WERI-Rb-1 (cell line): ENCODE measurements around the gene HTR3D.

ENCODE experiments used
- DNase-seq: peaks from one replicate; pipeline ENCODE4 v3.0.0-alpha.2; 2020
- H3K27ac ChIP-seq: fragments of 250-450 bp; sonication (Bioruptor Pico); 2 replicates; pipeline ENCODE4 v1.5.1; 2020; ENCODE audit warnings: mild to moderate bottlenecking, moderate library complexity
- H3K27me3 ChIP-seq: fragments of 250-450 bp; sonication (Bioruptor Pico); 2 replicates; pipeline ENCODE4 v1.5.1; 2021; ENCODE audit warnings: mild to moderate bottlenecking, low read depth, moderate library complexity; ENCODE audit not compliant: insufficient read depth, severe bottlenecking
- H3K36me3 ChIP-seq: fragments of 250-450 bp; sonication (Bioruptor Pico); 2 replicates; pipeline ENCODE4 v1.5.1; 2020; ENCODE audit warnings: mild to moderate bottlenecking, moderate library complexity
- H3K4me3 ChIP-seq: 2 replicates; pipeline ENCODE4 v1.5.1; 2011; ENCODE audit warnings: low read depth, mild to moderate bottlenecking, control low read depth, low read length
- H3K9me3 ChIP-seq: fragments of 250-450 bp; sonication (Bioruptor Pico); 2 replicates; pipeline ENCODE4 v1.5.1; 2021; ENCODE audit warnings: mild to moderate bottlenecking, moderate library complexity; ENCODE audit not compliant: severe bottlenecking
- TF ChIP-seq, protein P1 (sequence below): IDR thresholded peaks from 2 replicates; pipeline ENCODE4 v1.5.1; 2011; ENCODE audit warnings: low read depth, mild to moderate bottlenecking, control low read depth, inconsistent platforms, low read length

Gene HTR3D, protein sequence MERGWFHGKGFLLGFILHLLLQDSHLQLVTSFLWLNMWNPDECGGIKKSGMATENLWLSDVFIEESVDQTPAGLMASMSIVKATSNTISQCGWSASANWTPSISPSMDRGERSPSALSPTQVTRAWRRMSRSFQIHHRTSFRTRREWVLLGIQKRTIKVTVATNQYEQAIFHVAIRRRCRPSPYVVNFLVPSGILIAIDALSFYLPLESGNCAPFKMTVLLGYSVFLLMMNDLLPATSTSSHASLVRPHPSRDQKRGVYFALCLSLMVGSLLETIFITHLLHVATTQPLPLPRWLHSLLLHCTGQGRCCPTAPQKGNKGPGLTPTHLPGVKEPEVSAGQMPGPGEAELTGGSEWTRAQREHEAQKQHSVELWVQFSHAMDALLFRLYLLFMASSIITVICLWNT

DNA sequence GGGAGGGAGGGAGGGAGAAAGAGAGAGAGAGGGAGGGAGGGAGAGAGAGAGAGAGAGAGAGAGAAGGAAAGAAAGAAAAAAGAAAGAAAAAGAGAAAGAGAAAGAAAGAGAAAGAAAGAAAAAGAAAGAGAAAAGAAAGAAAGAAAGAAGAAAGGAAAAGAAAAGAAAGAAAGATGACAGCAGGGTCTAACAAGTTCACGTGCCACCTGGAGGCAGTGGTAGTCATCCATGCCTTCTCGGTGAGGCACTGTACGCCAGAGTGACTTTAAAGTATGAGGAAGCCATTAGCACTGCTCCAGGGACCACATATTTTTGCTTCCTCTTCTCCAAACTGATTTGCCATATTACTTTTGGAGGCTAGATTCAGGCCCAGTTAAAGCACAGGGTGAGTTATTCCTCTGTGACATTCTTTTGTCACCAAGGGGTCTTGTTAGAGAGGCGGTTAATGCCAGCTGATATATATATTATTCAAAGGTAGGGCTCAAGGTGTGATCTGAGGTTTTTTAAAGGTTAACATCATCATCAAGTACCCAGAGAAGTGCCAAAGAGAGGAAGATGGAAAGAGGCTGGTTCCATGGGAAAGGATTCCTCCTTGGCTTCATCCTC is at the start of gene HTR3D:
Gene HTR3D (plus strand): TSS at position 556 of the 606 bp plus-strand sequence. CDS start 0 bp downstream, at position 556.
- H3K36me3 ChIP-seq = no peaks in the 10 kb centered on the region
- TF ChIP-seq, protein P1, sequence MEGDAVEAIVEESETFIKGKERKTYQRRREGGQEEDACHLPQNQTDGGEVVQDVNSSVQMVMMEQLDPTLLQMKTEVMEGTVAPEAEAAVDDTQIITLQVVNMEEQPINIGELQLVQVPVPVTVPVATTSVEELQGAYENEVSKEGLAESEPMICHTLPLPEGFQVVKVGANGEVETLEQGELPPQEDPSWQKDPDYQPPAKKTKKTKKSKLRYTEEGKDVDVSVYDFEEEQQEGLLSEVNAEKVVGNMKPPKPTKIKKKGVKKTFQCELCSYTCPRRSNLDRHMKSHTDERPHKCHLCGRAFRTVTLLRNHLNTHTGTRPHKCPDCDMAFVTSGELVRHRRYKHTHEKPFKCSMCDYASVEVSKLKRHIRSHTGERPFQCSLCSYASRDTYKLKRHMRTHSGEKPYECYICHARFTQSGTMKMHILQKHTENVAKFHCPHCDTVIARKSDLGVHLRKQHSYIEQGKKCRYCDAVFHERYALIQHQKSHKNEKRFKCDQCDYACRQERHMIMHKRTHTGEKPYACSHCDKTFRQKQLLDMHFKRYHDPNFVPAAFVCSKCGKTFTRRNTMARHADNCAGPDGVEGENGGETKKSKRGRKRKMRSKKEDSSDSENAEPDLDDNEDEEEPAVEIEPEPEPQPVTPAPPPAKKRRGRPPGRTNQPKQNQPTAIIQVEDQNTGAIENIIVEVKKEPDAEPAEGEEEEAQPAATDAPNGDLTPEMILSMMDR = no peak
- no peak within 1 kb of the TSS for H3K4me3 ChIP-seq
- H3K9me3 ChIP-seq = no peaks in the 10 kb centered on the region
- no peaks in the 10 kb centered on the region for H3K27me3 ChIP-seq
- no peak for DNase-seq
- no peak within 1 kb of the TSS for H3K27ac ChIP-seq

DNA sequence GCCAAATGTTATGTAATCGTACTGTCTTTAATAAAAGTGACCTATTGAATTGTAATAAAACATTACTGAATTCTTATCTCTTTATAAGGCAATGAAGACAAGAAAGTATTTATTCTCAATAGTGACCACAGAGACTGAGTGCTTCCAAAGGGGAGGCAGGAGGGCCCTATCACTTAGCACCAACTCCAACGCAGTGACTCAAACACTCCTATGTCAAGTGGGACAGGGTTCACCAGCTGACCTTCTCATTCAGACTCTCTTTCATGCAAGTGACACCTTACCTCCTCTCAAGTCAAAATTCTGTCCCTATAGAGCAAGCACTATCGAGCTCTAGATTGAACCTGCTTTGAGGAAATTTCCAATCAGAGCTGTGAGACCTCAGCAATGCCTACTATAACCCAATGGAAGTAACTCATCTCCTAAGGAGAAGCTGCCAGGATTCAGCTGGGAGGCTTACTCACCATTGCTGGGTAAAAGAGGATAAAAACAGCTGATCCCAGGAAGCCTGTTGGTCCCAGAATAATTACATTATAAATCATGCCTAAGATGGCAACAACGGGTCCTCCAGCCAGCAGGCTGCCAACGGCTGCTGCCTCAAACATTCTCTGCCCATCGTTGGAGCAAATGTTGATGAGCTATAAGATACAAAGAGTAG is 49.4 kb upstream of the HTR3D start:
- H3K36me3 ChIP-seq = peaks cover 6% of the 10 kb centered on the region

DNA sequence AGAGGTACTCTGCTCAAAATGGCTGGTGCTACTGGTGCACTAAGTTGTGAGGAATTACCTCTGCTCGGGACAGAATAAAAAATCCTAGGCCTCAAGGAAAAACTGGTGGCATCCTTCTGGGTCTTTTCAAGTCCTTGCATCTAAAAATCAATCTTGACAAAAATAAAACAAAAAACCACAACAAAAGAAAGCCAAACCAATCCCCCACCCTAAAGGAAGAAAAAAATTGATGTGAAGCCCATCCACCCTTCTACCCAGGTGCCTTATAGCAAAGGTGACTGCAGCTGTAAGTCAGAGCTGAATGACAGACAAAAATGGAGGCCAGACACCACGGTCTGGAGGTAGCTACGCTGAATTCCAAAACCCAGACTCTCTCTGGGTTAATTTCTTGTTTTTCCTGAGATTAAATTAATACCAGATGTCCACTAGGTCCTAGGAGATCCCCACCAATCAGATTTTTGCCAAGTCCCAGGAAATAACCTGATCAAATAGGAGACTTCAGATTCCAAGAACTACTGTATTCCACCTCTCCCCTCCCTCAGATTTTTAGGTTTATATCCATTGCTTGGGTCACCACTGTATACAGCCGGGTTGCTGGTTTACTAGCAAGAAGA is 47.3 kb upstream of the HTR3D start:
- Histone ChIP-seq H3K27ac (no peak overlapping the region), H3K27me3 (no peaks in the 10 kb centered on the region), H3K36me3 (peaks cover 13% of the 10 kb centered on the region), H3K9me3 (no peaks in the 10 kb centered on the region), H3K4me3 (no peak overlapping the region)
- TF ChIP-seq, protein P1 = no peak
- no peak for DNase-seq

More for the DNA sequence above, 49.4 kb upstream of the HTR3D start:
- DNase-seq = peak; percentile 35
- TF ChIP-seq, protein P1 = no peak
- no peaks in the 10 kb centered on the region for H3K27me3 ChIP-seq
- no peaks in the 10 kb centered on the region for H3K9me3 ChIP-seq
- H3K27ac ChIP-seq = no peak overlapping the region
- no peak overlapping the region for H3K4me3 ChIP-seq

DNA sequence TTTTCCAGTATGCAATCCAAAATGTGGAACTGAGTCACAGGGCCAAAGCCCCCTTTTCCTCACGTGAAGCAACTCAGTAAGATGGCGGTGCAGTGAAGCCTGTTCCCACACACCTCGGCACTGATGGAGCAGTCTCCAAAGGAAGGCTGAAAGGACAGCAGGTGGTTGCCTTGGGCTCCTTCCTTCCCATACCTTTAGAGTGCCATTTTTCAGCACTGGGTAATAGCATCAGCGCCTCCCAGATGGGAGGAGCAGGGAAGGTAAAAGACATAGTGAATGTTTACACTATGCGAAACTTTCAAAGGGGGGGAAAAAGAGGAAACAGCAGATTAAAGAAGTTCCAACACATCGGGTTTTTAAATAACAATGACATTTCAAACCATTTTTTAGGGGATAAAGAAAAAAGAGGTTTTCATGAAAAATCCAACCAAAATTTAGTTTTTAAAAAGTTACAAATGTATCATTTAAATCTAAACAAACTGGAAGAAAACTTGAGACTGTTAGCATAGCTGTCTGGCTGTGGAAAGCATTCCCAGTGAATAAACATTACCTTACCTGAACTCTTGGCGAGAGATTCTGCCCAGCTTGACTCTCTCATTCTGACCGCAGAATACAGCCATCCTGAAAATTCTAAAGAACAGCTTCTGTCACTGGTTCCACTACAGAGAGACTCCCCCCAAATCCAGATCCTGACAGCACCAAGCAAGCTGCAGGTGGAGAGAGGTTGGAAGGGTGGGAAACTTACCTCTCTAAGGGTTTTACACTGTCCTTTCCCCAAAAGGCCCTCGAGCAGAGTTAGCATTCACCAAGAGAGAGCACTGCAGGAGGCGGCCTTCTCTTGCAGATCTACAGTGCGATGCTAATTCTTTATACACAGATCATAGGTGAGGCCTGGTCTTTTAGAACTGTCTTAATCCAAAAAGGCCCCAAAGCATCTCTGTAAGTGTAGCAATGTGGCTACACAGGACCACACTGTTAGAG is 46.5 kb upstream of the HTR3D start:
- TF ChIP-seq, protein P1 = no peak
- H3K27ac ChIP-seq = no peak overlapping the region
- no peaks in the 10 kb centered on the region for H3K27me3 ChIP-seq
- H3K36me3 ChIP-seq = peaks cover 13% of the 10 kb centered on the region
- no peak overlapping the region for H3K4me3 ChIP-seq
- no peaks in the 10 kb centered on the region for H3K9me3 ChIP-seq
- DNase-seq = no peak

DNA sequence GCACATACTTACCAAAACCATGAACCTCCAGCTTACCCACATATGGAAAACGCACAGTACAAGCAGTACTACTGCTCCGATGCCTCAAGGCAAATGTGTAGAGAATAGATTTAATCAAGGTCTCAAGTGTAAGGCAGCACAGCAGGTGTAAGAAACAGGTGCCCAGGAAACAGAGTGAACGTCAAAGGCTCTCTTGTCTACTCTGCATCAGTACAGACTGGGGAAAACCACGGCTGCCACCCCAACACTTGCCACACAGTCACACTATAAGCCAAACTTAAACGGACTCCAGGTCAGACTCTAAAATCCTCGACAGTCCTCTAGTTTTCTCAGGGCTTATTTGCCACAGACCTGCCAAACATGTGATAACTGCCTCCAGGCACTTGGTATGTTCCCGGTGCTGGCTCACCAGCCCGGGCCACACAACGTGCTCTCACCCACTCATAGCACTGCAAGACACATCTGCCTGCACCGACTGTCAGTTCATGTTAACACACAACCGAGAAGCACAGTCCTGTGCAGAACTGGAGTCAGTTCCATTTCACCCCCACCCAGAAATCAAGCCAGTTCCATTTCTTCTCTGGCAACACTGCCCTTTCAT is 44.4 kb upstream of the HTR3D start:
- H3K27me3 ChIP-seq = no peaks in the 10 kb centered on the region
- TF ChIP-seq, protein P1 = no peak
- no peak for DNase-seq
- H3K4me3 ChIP-seq = no peak overlapping the region
- H3K36me3 ChIP-seq = peaks cover 13% of the 10 kb centered on the region
- H3K27ac ChIP-seq = no peak overlapping the region
- no peaks in the 10 kb centered on the region for H3K9me3 ChIP-seq
